ENCODE measurements around the gene CD84.
"Not testable (repeated sequence)": the region's sequence is repeated elsewhere in the genome, so short reads cannot be mapped to it uniquely, and the experiment has no call there.

Gene CD84

GRCh38 chr1:160567858-160568682 lies 11.2 kb downstream of the CD84 start:
- peak; percentile 44 for DNase-seq

- DNase-seq = no peak
Measured at GRCh38 chr1:160567341-160567740, 12.0 kb downstream of the CD84 start.

- no peak for DNase-seq
Measured at GRCh38 chr1:160565564-160565963, 13.7 kb downstream of the CD84 start.

GRCh38 chr1:160563230-160563629 lies 16.1 kb downstream of the CD84 start:
- not testable (repeated sequence) for DNase-seq

GRCh38 chr1:160562745-160563144 lies 16.6 kb downstream of the CD84 start:
- DNase-seq = not testable (repeated sequence)

- no peak for DNase-seq
Measured at GRCh38 chr1:160560806-160561205, 18.5 kb downstream of the CD84 start.

GRCh38 chr1:160560045-160560705 lies 19.1 kb downstream of the CD84 start:
- no peak for DNase-seq

GRCh38 chr1:160559437-160559836 lies 19.9 kb downstream of the CD84 start:
- not testable (repeated sequence) for DNase-seq

GRCh38 chr1:160558660-160559380 lies 20.5 kb downstream of the CD84 start:
- DNase-seq = no peak

GRCh38 chr1:160553778-160554177 lies 25.5 kb downstream of the CD84 start:
- no peak for DNase-seq

- no peak for DNase-seq
Measured at GRCh38 chr1:160552425-160552824, 26.9 kb downstream of the CD84 start.

GRCh38 chr1:160550572-160551034 lies 28.7 kb downstream of the CD84 start:
- peak; percentile 37 for DNase-seq

GRCh38 chr1:160549665-160550006 lies 29.7 kb downstream of the CD84 start:
- no peak for DNase-seq

- DNase-seq = no peak
Measured at GRCh38 chr1:160548960-160549664, 30.2 kb downstream of the CD84 start.

GRCh38 chr1:160548183-160548582 lies 31.1 kb downstream of the CD84 start:
- no peak for DNase-seq

GRCh38 chr1:160547422-160547821 lies 31.9 kb downstream of the CD84 start:
- DNase-seq = no peak

GRCh38 chr1:160546942-160547341 lies 32.4 kb downstream of the CD84 start:
- no peak for DNase-seq

GRCh38 chr1:160544647-160545046 lies 34.6 kb downstream of the CD84 start:
- DNase-seq = no peak

GRCh38 chr1:160542303-160542945 lies 36.9 kb downstream of the CD84 start:
- no peak for DNase-seq

GRCh38 chr1:160541622-160542302 lies 37.5 kb downstream of the CD84 start:
- DNase-seq = no peak

GRCh38 chr1:160540859-160541233 lies 38.5 kb downstream of the CD84 start:
- DNase-seq = no peak
